Renal cortex interstitium (tissue), 11 donors: ENCODE measurements around the gene FSD1. TPM values are rescaled to one million over a fixed set of nuclear protein-coding genes. Genes with fewer than 3 reads are reported as not detected.
"Not testable (repeated sequence)": the region's sequence is repeated elsewhere in the genome, so short reads cannot be mapped to it uniquely, and the experiment has no call there.

Source experiments
- DNase-seq, 11 donors: peaks; one replicate each; pipeline ENCODE4 v3.0.0-alpha.2; 2013; ENCODE audit warnings: low read depth in 9 of 11, low spot score in 4 of 11; ENCODE audit errors: extremely low read depth in 1 of 11
- polyA plus RNA-seq, 3 donors: library from polyadenylated mRNA; unstranded; fragments of 120-200 nt; gene quantifications; one replicate each; pipeline ENCODE4 v1.2.1, GENCODE V29; 2013; ENCODE audit not compliant: insufficient read length in 3 of 3

Gene FSD1
- polyA plus RNA-seq, 3 donors: 5.6 to 8.7 (median 6.9) TPM

DNA sequence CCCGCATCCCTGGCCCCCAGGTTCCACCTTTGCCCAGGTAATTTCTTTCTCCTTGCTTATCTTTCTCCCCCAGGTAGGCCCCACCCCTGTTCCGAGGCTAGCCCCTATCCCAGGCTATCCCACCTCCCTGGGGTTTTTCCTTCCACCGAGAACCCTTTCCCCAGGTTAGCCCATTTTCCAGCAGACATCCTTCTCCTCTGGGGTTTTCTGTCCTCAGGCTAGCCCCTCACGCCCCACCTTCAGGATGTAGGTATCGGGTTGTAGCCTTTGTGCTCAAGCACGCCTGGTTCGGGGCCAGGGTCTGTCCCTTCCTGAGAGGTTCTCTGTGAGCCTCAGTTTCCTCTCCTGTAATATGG lies 837 bp downstream of the FSD1 start:
- DNase-seq: no peak

DNA sequence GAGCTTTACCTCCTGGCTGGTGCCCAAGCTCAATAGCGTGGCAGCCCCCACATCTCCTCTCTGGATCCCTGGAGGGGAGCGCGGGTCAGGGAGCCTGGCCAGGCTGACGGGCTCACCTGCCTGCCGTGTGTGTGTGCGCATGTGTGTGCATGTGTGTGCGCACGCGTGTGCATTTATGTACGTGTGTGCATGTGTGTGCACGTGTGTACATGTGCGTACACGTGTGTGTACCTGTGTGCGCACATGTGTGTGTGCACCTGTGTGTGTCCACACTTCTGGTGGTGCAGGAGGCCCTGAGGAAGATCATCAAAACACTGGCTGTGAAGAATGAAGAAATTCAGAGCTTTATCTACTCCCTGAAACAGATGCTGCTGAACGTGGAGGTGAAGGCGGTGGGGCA lies 1.3 kb downstream of the FSD1 start:
- no peak for DNase-seq

DNA sequence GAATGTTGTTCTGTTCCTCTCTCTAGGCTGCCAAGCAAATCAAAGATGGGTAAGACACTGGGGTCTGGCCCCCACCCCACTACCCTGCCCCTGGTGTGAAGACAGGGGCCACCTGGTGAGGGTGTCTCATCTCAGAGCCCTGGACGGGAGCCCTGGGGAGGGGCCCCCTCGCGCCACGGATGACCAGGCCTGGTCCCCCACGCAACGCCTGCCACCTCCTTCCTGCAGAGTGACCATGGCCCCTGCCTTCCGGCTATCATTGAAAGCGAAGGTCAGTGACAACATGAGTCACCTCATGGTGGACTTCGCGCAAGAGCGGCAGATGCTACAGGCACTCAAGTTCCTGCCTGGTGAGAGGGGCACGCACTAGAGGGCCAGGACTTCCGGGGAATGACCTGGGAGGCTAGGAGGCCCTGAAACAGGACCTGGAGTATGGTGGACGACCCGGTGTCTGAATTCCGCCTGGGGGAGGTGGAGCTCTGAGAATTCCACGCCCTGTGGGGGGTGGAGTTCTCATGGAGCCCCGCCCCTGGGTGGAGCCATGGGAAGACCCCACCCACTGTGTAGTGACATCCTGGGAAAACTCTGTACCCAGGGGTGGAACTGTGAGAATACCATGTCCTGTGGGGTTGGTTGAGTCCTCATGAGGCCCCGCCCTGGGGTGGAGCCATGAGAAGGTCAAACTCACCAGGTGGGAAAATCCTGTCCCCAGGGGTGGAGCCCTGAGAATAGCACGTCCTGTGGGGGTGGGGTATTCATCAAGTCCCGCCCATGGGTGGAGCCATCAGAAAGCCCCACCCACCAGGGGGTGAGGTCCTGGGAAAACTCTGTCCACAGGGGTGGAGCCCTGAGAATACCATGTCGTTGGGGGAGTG lies 6.1 kb downstream of the FSD1 start:
- DNase-seq: no peak

DNA sequence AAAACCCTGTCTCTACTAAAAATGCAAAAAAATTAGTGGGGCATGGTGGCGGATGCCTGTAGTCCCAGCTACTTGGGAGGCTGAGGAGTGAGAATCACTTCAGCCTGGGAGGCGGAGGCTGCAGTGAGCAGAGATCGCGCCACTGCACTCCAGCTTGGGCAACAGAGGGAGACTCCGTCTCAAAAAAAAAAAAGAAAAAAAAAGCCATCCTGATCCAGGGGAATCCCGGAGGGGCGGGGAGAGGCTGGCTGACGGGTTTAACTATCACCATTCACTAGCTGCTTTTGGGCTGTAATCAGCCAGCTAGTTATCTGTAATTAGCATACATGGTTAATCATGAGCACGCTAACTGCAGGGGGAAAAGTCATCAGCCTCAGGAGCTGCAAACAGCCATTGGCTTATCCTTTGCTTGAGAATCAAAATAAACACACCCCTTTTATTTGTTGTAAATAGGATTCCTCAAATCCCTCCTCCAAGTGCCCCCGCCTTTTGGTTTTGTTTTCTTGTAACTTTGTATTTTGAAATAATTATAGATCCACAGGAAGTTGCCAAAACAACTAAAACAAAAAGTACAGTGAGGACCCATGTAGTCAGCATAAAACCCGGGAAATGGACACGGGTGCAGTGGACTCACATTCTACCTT lies 9.6 kb downstream of the FSD1 start:
- DNase-seq: no peak

DNA sequence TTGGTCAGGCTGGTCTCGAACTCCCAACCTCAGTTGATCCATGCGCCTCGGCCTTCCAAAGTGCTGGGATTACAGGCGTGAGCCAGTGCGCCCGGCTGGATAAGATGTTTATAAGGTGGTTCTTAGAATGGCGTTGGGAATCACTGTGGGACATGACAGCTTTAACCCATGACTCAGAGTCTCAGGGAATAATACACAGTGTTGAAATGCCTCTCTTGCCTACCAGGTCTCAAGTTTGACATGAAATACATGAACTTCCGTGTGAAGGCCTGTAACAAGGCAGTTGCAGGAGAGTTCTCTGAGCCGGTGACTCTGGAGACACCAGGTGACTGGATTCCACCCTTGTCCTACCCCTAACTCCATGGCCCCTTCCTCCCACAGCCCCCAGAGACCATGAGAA lies 12.6 kb downstream of the FSD1 start:
- no peak for DNase-seq

DNA sequence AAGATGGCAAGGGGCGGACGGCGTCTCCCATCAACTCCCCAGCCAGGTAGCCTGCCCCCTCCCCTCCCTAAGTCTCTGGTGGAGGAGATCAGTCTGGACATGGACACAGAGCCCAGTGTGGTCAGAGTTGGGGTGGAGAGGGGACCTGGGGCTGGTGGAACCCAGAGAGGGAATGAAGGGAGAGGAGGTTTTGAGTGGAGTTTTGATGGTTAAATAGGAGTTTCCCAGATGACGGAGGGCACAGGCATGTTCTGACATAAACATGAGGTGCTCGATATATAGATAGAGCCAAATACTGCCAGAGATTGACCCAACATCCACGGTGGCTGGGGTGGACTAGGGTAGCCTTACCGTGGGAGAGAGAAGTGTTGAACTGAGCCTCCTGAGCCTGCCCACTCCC lies 14.1 kb downstream of the FSD1 start:
- no peak for DNase-seq

DNA sequence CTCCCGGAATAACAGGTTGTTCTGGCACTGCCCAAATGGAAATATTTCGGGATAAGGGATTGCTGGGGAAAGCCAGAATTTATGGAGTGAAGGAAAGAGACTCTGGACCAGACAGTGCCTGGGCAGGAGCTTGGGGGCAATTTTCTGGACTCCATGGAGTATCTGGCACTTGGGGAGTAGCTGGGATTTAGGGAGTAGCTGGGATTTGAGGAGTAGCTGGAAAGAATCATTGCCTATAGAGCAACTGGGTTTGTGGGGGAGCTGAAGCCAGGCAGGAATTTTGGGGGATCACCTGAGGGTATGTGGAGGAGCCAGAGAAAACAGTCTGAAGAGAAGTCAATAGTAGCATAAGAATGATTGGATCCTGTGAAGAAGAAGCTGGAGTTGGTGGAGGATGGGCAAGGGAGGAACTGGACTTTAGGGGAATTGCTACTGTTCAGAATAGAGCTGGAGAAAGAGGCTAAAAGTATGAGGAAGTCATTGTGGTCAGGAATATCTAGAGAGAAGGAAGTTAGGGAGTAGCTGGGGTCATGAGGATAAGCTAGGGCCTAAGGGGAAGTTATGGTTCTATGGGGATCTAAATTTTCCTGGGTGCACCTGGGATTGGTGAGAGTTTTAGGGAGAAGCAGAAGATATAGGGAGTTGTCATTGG lies 14.8 kb downstream of the FSD1 start:
- no peak for DNase-seq

DNA sequence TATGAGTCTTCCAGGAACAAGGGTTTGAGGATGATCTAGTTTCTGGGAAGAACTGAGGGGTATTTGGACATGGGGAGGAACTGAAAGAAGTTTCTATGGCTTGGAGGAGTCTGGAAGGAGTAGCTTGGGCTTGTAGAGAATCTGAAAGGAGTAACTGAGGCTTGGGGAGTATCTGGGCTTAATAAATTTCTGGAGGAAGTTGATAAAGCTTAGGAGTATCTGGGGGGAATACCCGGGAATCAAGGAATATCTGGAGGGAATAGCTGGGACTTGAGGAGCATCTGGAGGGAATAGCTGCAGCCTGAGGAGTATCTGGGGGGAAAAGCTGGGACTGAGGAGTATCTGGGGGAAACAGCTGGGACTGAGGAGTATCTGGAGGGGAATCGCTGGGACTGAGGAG lies 16.0 kb downstream of the FSD1 start:
- DNase-seq: no peak

DNA sequence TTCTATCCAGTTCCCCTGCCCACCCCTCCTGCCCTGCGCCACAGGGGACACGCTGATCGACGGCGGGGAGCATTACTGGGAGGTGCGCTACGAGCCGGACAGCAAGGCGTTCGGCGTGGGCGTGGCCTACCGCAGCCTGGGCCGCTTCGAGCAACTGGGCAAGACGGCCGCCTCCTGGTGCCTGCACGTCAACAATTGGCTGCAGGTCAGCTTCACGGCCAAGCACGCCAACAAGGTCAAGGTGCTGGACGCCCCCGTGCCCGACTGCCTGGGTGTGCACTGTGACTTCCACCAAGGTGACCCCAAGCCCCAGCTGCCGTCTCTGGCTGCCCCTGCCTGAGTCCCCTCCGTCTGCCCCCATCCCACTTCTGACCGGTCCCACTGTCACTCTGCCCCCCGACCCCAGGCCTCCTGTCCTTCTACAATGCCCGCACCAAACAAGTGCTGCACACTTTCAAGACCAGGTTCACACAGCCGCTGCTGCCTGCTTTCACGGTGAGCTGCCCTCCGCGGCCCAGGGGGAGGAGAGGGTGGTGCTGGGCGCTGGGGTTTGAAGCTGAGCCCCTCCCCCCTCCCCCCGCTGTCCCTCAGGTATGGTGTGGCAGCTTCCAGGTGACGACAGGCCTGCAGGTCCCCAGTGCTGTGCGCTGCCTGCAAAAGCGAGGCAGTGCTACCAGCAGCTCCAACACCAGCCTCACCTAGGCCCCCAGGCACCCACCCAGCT lies 18.7 kb downstream of the FSD1 start:
- no peak for DNase-seq

DNA sequence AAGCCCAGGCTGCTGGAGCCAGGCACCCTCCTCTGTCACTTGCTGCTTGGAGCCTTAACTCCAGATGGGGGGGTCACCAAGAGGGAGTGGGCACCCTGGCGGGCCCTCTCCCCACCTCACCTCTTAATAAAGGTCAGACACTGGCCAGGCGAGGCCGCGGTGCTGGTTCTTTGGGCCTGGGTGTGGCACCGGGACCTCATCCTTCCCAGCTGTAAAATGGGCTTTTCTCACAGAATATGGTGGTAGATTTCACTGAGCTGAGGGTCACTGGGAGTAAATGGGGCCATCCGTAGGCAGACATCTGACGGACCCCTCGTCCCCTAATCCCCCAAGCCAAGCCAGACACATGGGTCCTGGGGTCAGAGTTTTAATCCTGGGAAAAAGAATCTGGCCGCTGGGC lies 19.3 kb downstream of the FSD1 start:
- no peak for DNase-seq

DNA sequence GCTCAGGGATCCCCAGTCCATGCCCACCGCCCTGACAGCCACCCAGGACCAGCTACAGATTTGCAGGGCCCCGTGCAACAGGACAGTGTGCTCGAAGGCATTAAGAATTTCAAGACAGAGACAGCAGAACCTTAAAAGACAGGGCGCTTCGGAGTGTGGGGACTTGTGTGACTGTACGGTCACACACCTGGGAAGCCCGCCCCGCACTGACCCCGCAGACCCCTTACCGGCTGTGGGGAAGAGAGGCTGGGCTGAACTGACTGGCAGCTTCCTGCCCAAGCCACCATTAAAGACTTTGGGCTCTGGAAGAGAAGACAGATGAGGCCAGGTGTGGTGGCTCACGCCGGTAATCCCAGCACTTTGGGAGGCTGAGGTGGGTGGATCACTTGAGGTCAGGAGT lies 19.8 kb downstream of the FSD1 start:
- no peak for DNase-seq

DNA sequence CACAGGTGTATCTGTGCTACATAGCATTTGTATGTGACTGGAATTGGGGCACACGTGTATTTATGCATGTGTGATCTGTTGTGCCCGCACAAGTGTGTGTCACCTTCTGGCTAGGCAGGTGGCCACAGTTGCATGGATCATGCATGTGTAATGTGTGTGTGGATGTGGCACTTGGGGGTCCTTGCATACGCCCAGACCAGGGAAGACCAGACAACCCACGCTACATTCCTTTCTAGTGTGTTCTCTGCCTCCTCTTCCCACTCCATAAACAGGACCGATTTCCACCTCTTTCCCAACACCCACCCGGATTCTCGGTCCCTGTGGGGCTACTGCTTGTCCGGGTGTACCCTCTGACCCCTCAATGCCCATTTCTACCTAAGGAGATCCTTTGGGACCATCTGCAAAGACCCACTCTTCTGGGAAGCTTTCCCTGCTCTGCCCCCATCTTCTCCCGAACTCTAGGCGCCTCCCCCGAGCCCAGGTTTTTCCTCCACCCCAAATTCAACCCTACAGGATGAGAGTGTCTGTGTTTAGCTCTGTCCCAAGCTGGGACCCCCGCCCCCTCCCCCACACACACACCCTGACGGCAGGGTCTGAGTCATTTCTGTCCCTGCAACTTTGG lies 21.9 kb downstream of the FSD1 start:
- DNase-seq: no peak

DNA sequence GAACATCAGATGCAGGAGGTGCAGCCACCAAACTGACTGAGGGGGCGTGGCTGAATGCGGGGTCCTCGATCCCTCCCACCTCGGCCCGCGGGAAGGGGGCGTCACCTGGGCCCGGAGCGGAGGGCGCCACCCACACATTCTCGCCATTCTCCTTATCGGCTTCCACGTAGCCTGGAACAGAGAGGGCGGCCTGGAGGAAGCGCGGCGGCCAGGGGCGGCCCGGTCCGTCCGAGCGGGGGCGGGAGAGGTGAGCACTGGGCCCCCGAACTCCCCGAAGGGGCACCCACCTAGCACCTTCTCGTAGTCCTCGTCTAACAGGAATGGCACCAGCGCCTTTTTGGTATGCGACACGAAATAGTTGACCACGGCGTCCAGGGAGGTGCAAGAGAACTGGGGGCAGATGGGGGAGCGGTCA lies 22.4 kb downstream of the FSD1 start:
- no peak for DNase-seq

DNA sequence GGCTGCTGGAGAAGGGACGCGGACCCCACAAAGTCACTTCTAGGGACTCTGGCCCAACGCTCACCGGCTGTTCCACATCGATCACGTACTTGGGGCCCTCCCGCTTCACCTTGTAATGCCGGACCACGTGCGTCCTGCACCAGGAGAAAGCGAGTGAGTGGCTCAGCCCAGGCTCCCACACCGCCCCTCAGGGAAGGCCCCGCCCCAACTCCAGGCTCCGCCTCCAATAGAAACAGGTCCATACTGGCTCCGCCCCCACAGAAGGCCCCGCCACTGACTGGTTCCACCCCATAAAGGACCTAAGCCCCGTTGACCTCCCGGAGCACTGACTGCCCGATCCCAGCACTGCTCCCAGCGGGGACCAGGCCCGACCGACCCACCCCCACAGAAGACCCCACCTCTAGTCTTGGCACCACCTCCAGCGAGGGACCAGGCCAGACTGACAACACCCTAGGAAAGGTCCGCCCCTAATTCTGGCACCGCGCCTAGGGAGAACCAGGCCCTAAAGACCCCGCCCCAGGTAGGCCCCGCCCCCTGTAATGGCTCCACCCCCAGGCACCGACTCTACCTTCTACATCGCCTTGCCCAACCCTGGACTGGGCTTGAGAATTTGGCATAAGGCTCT lies 23.0 kb downstream of the FSD1 start:
- DNase-seq: peak in 6 of 11 donors; percentile 39 to 74 (median 56)

DNA sequence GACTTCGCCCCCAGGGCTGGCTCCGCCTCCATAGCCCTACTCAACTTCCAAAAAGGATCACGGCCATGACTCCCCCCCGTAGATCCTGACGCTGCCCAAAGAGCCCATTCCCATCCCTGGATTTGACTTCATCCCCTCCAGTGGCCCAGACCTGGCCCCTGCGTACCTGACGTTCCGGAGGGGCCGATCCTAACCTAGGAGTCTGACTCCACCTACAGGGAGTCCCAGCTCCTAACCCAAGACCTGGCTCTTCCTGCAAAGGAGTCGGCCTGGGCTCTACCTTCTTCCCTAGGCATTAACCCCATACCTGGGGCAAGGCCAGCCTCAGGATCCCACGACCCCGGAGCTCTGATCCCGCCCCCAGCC lies 23.5 kb downstream of the FSD1 start:
- DNase-seq: no peak

DNA sequence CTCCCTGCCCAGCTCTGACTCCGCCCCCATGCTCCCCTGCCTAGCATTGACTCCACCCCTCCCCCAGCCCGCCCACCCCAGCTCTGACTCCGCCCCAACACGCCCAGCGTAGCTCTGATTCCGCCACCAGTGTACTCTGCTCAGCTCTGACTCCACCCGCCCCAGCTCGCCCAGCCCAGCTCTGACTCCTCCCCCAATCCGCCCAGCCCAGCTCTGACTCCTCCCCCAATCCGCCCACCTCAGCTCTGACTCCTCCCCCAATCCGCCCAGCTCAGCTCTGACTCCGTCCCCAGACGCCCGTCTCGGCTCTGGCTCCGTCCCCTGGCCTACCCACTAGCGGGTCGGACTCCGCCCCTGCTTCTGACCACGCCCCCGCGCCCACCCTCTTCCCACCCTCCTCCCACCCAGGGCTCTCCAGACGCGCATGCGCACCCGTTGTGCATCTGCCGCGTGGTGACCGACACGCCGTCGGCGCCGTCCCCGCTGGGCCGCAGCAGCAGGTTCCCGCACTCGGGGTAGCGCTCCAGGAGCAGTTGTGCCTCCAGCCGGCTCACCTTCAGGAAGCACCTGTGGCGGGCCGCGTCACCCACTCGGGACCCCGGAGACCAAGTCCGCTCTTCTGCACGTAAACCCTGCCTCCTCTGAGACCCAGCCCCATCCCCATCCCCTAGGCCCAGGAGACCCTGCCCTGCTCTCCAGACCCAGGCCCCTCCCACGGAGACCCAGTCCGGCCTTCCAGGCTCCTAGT lies 24.0 kb downstream of the FSD1 start:
- peak; percentile 84 to 95 (median 91) for DNase-seq

DNA sequence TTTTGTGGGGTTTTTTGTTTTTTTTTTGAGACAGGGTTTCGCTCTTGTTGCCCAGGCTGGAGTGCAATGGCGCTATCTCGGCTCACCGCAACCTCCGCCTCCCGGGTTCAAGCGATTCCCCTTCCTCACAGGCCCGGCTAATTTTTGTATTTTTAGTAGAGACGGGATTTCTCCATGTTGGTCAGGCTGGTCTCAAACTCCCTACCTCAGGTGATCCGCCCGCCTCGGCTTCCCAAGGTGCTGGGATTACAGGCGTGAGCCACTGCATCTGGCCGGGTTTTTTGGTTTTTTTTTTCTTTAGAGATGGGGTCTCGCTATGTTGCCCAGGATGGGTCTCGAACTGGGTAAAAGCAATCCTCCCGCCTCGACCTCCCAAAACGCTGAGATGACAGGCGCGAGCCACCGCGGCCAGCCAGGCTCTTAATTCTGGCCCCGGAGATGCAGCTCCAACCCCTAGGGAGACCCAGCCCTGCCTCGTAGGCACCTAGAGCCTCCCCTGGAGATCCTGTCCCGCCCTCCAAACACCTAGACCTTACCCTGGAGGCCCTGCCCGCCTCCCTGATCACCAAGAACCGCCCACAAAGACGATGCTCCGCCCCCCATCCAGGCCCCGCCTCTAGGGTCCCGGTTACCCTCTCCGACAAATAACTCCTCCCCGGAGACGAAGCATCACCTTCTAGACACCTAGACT lies 24.7 kb downstream of the FSD1 start:
- not testable (repeated sequence) for DNase-seq

DNA sequence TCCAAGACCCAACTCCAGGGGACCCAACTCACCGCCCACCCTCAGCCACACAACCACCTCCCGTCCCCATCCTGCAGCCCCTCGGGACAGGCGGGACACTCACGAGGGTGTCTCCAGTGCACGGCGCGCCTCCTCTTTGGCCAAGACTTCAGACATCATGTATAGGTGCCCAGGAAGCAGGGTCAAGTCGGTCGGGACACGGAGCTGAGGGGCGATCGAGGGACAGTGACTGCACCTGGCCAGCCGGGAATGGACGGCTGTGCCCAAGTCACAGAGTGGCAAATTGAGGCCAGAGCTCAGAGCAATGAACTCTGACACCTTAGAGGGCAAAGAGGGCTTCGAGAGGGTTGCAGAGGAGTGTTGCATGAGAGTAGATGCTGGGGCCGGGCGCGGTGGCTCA lies 25.5 kb downstream of the FSD1 start:
- no peak for DNase-seq
